CD4-positive, alpha-beta T cell treated with Interleukin-1 beta for 1 hour (primary cell): Measurements from ENCODE around the gene TCF3.
"Not testable (repeated sequence)": the region's sequence is repeated elsewhere in the genome, so short reads cannot be mapped to it uniquely, and the experiment has no call there.

Experiments
- DNase-seq, 2 donors: peaks; one replicate each; pipeline ENCODE4 v3.0.0-alpha.2; 2020 to 2022

The TCF3 gene

GRCh38 chr19:1650650-1651567 is 1.5 kb downstream of the TCF3 start:
- DNase-seq, result peak; percentile 77 to 85

GRCh38 chr19:1649706-1650649 is 2.4 kb downstream of the TCF3 start:
- DNase-seq, result no peak

GRCh38 chr19:1648920-1649541 is 3.4 kb downstream of the TCF3 start:
- peak in 1 of 2 donors; percentile 14 for DNase-seq

GRCh38 chr19:1648459-1648849 is 4.0 kb downstream of the TCF3 start:
- peak in 1 of 2 donors; percentile 16 for DNase-seq

GRCh38 chr19:1647501-1648458 is 4.6 kb downstream of the TCF3 start:
- DNase-seq, result no peak

- DNase-seq, result no peak
Observed at GRCh38 chr19:1646659-1647453, 5.6 kb downstream of the TCF3 start.

GRCh38 chr19:1646149-1646548 is 6.3 kb downstream of the TCF3 start:
- DNase-seq, result no peak

GRCh38 chr19:1645299-1645698 is 7.1 kb downstream of the TCF3 start:
- DNase-seq, result no peak

- no peak for DNase-seq
Observed at GRCh38 chr19:1644070-1644469, 8.3 kb downstream of the TCF3 start.

- not testable (repeated sequence) for DNase-seq
Observed at GRCh38 chr19:1640893-1641448, 11.4 kb downstream of the TCF3 start.

- no peak for DNase-seq
Observed at GRCh38 chr19:1636325-1637236, 15.8 kb downstream of the TCF3 start.

GRCh38 chr19:1634938-1635243 is 17.5 kb downstream of the TCF3 start:
- DNase-seq, result no peak

- DNase-seq, result no peak
Observed at GRCh38 chr19:1634242-1634937, 18.0 kb downstream of the TCF3 start.

GRCh38 chr19:1633269-1633826 is 19.1 kb downstream of the TCF3 start:
- no peak for DNase-seq

- DNase-seq, result no peak
Observed at GRCh38 chr19:1632462-1633268, 19.8 kb downstream of the TCF3 start.

- no peak for DNase-seq
Observed at GRCh38 chr19:1631557-1632100, 20.8 kb downstream of the TCF3 start.

GRCh38 chr19:1630811-1631210 is 21.6 kb downstream of the TCF3 start:
- DNase-seq, result no peak

GRCh38 chr19:1630012-1630411 is 22.4 kb downstream of the TCF3 start:
- no peak for DNase-seq
